ENCODE results near the gene CXCL1.

The CXCL1 gene

GRCh38 chr4:73851293-73851692 lies 17.9 kb upstream of the CXCL1 start:
- no peak for DNase-seq (ENCODE audit: low spot score)

GRCh38 chr4:73852771-73853170 lies 16.4 kb upstream of the CXCL1 start:
- no peak for DNase-seq (ENCODE audit: low spot score)

DNA sequence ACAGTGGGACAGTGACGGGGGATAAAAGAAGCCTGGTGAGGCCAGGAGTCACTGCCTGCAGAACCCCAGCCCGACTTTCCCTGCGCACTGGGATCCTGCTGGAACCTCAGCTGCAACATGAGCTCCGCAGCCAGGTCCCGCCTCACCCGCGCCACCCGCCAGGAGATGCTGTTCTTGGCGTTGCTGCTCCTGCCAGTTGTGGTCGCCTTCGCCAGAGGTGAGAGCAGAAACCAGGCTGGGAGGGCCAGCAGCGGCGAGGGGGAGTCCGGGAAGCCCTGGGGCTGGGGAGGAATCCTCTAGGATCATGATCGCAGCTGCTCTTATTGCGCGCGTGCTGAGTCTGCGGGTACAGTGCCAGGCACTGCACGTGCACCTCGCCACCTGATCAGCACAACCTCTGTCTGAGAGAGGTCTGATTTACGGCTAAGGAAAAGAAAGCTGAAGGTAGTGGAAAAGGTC lies 15.9 kb upstream of the CXCL1 start, which contains the start of gene PF4V1:
Gene PF4V1 (plus strand): TSS at position 51 of the 459 bp plus-strand sequence. CDS start 67 bp downstream, at position 118.
- peak; percentile 39 for DNase-seq (ENCODE audit: low spot score)

DNA sequence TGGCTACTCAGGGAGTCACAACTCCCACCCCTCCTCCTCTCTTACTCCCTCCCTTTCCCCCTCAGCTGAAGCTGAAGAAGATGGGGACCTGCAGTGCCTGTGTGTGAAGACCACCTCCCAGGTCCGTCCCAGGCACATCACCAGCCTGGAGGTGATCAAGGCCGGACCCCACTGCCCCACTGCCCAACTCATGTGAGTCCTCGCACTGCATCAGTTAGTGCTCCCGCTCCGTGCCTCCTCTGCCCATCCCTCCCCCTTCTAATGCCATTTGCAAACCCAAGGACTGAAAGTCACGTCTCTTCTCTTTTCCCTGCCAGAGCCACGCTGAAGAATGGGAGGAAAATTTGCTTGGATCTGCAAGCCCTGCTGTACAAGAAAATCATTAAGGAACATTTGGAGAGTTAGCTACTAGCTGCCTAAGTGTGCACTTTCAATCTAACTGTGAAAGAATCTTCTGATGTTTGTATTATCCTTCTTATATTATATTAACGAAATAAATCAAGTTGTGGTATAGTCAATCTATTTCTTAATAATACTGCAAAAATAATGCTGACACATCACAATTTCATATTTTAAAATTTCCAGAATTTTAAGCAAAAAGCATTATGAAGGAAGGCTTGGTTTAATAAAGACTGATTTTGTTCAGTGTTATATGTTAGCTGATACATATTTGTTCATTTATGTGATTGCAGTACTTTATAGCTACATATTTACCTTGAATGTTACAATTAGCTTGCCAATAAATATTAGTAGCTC lies 15.3 kb upstream of the CXCL1 start:
- DNase-seq (ENCODE audit: low spot score), result no peak

GRCh38 chr4:73855406-73855805 lies 13.8 kb upstream of the CXCL1 start:
- no peak for DNase-seq (ENCODE audit: low spot score)

DNA sequence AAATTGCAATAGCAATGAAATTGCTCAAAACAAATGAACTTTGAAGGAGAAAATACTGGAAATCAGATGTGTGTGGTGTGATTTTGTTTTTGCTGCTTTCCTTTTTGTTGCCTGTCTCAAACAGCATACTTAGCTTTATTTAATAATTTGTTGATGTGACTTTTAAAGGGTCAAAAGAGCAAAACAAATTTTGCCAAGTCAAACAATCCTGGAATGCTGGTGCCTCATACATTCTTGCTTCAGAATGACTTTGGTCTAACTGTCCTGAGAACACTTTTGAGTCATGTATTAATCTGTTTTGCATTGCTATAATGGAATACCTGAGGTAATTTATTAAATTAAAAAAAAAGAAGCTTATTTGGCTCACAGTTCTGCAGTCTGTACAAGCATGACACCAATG lies 12.7 kb upstream of the CXCL1 start:
- peak; percentile 31 for DNase-seq (ENCODE audit: low spot score)

DNA sequence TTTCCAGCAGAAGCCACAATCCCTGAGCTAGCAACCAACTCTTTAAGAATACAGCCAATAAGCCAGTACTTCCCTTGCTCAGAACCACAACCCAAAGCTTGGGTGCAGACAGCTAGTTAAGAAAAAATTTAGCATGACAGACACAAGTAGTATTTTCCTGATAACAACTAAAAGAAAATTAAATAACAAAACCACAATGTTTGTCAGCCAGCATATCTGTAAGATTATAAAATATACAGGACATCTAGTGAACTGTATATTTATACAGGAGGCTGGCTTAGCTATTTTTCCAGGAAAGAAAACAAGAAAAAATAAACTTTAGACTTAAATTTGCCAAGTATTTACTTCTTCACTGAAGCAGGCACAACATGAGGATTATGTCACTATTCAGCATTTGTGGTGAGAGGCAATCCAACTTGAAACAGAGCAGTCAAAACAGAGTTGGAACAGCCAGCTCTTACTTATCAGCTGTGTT lies 9.5 kb upstream of the CXCL1 start:
- peak; percentile 37 for DNase-seq (ENCODE audit: low spot score)

DNA sequence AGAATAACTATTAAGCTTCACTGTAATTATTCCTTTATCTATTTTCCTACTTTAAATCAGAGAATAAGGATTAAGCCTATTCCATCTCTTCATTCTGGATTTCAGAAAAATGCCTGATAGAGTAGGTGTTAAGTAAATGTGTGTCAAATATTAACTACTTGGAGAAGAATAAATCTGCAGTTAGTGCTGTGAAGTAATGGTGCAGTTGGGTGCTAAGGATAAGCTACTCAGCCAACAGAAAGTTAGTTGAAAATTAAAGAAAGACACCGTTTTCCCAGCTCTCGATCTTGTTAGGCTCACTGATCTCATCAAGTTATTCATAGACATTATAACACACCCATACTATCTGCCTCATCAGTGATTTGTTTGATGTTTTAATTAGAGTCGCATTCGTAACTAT lies 9.0 kb upstream of the CXCL1 start:
- DNase-seq (ENCODE audit: low spot score), result no peak

DNA sequence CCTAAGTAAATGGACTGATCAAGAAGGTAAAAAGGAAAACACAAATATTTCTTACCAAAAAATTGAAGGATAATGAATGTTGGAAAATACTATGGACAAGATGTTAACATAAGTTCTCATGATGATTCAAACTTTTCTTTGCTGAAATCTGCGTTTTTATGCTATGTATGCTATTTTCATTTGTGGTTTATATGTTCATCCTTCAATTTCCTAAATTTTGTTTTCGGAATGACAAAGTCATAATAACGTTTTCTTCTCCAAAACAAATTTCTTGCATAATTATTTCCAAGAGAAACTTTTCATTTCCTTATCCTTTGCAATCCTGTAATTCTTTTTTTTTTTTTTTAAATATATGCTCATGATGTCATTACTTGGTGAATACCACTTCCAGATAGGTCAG lies 8.3 kb upstream of the CXCL1 start:
- DNase-seq (ENCODE audit: low spot score), result no peak

GRCh38 chr4:73862322-73862721 lies 6.9 kb upstream of the CXCL1 start:
- no peak for DNase-seq (ENCODE audit: low spot score)

DNA sequence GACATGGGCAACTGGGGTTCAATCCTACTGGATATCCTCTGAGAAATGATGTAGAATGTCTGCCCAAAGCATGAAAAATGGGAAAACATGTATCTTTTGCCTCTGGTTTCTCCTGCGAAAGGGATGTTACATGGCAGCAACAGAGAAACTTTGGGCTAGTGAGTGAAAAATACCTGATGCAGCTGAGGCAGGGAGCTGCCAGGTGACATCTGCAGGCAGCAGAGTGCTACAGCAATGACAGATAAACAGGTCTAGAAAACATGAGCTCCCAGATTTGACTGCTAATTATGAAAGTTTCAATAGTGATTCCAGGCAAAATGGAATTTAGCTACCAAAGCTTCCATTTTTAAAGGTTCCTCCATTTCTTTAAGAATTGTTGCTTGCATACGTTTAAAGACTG lies 4.8 kb upstream of the CXCL1 start:
- DNase-seq (ENCODE audit: low spot score), result no peak

DNA sequence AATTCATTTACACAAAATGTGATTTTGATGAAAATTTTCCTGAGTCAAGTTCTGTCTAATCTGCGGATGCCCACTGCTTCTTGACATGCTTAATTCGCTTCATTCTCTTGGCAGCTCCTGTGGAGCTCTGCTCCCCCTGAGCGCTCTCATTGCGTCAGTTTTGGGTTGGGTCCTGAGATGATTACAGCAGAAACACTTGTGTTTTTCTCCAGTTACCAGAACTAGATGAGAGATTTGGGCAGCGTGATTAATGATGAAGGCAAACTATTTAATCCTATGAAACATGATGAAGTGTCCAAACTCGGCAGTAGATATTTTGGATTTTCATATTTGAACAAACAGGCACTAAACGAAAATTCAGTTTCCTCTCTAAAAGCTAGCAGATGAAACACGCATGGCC lies 4.2 kb upstream of the CXCL1 start:
- no peak for DNase-seq (ENCODE audit: low spot score)

GRCh38 chr4:73865431-73866096 lies 3.6 kb upstream of the CXCL1 start:
- no peak for DNase-seq (ENCODE audit: low spot score)

DNA sequence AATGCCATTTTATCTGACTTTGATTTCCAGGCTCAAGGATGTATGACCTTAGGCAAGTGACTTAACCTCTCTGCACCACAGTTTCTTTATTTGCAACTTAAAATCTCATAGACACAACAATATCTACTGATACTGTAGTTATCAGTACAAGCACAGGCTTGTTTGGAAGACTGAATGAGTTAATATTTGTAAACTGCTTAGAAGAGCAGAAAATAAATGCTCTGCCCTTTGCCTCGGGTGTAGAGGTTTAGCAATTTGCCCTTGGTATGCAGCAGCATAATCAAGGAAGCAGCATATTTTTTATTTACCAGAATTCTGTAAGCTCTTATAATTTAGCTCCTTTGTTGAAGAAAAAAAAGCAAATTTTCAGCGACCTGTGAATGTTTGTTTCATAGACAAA lies 2.9 kb upstream of the CXCL1 start:
- no peak for DNase-seq (ENCODE audit: low spot score)

DNA sequence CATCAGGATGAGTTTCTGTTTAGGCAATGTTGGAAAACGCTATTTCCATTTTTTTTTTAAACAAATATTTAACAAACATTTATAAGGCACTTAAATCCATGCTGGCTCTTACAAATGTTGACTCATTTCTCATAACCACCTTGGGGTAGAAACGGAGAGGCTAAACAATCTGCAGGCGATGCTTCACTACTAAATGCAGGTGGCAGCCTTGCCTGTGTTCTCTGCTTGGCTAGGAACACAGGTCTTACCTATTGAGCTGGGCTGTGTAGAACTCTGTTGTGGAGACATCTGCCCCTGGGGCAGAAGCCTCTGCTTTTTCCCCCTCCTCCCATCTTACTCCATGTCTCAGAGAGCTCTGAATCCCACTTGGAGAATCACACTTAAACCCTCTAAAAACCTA lies 1.4 kb upstream of the CXCL1 start:
- no peak for DNase-seq (ENCODE audit: low spot score)

DNA sequence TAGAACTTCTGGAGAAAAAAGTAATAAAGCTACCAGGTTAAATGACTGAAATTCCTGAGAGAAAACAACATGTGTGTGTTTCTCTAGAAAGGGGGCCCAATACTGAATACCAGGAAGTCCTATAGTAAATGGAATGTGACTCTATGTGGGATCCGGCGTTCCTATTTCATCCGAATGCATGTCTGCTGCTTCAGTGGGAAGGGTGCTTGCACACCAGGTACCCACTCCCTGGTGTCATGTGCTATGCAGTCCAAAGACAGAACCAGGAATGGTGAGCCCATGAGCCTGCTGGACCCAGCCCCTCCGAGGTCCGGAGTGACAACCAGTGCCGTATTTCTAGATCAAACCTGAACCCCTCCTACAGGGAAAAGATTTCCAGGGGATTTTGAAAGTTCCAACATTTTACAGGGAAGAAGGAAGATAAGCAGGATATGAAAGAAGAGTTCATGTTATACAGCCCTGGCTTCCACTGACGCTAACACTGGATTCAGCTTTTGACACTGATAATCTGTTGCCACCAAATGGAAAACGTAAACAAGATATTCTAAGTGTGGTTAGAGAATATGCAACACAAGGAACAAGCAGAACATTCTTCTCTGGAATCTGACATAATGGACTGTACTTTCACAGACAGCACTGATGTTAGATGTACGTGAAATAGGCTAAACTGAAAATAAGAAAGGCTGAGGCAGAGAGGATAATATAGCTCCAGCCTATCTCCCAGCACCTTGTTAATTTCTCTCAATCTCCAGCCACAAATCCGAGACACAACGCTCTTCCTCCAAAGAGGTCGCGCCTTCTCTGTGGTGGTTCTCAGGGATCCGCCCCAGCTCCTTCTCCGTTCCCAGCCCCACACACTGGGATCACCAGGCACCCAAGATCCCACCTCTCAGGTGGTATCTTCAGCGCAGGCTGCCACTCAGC lies 725 bp upstream of the CXCL1 start:
- DNase-seq (ENCODE audit: low spot score), result peak; percentile 10

GRCh38 chr4:73870260-73870659 lies 1.1 kb downstream of the CXCL1 start:
- no peak for DNase-seq (ENCODE audit: low spot score)

DNA sequence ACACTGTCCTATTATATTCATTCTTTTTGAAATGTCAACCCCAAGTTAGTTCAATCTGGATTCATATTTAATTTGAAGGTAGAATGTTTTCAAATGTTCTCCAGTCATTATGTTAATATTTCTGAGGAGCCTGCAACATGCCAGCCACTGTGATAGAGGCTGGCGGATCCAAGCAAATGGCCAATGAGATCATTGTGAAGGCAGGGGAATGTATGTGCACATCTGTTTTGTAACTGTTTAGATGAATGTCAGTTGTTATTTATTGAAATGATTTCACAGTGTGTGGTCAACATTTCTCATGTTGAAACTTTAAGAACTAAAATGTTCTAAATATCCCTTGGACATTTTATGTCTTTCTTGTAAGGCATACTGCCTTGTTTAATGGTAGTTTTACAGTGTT lies 1.6 kb downstream of the CXCL1 start:
- no peak for DNase-seq (ENCODE audit: low spot score)

- no peak for DNase-seq (ENCODE audit: low spot score)
These were observed 2.5 kb downstream of the CXCL1 start for GRCh38 chr4:73871511-73872310.

GRCh38 chr4:73872316-73873108 lies 3.3 kb downstream of the CXCL1 start:
- DNase-seq (ENCODE audit: low spot score), result no peak

GRCh38 chr4:73874386-73874785 lies 5.2 kb downstream of the CXCL1 start:
- no peak for DNase-seq (ENCODE audit: low spot score)

All from AG08395 (cell line).